Measurements from ENCODE around the gene PMM2. TPM values are rescaled to one million over a fixed set of nuclear protein-coding genes. Genes with fewer than 3 reads are reported as not detected.
"Not testable (repeated sequence)": the region's sequence is repeated elsewhere in the genome, so short reads cannot be mapped to it uniquely, and the experiment has no call there.

Gene PMM2
- total RNA-seq, 5 donors from 2014 or later (not counting 1 experiment from before 2014, with no cell fraction given): 33.8 to 46.6 (median 43.7) TPM

GRCh38 chr16:8837594-8837993 lies 40.0 kb downstream of the PMM2 start:
- H3K27ac ChIP-seq (ENCODE audit: low read length); H3K27me3 ChIP-seq (replicated peaks in 1 of 2; ENCODE audit: control insufficient read depth in 2 of 2, extremely low read depth in 1 of 2, insufficient read depth in 2 of 2, low read length in 1 of 2); H3K27ac Mint-ChIP-seq; H3K9me3 Mint-ChIP-seq; CTCF ChIA-PET; H3K4me3 ChIP-seq (ENCODE audit: control insufficient read depth in 1 of 2, extremely low read depth in 1 of 2, low read length in 1 of 2); ATAC-seq (replicated peaks in 1 of 4); DNase-seq; H3K9me3 ChIP-seq; H3K4me3 Mint-ChIP-seq; H3K36me3 ChIP-seq (ENCODE audit: control insufficient read depth in 2 of 2, extremely low read depth in 1 of 2, insufficient read depth in 1 of 2, low read length in 1 of 2); H3K36me3 Mint-ChIP-seq; POLR2A ChIA-PET; H3K4me1 ChIP-seq (ENCODE audit: control insufficient read depth in 1 of 2, extremely low read depth in 1 of 2, insufficient read depth in 2 of 2, low read length in 2 of 2); H3K27me3 Mint-ChIP-seq: not testable (repeated sequence)
- peaks cover 11 to 25% (median 16%) of the 10 kb centered on the region in 3 donors for H3K4me1 Mint-ChIP-seq
- WGBS (ENCODE audit: insufficient coverage): 95% methylated on average over 9 of the region's 15 CpGs

- ATAC-seq (replicated peaks in 1 of 4); H3K27ac ChIP-seq (ENCODE audit: low read length); H3K9me3 ChIP-seq; H3K4me1 ChIP-seq (ENCODE audit: control insufficient read depth in 1 of 2, extremely low read depth in 1 of 2, insufficient read depth in 2 of 2, low read length in 2 of 2); DNase-seq; H3K27me3 Mint-ChIP-seq; H3K4me3 Mint-ChIP-seq; H3K36me3 Mint-ChIP-seq; H3K4me3 ChIP-seq (ENCODE audit: control insufficient read depth in 1 of 2, extremely low read depth in 1 of 2, low read length in 1 of 2); H3K36me3 ChIP-seq (ENCODE audit: control insufficient read depth in 2 of 2, extremely low read depth in 1 of 2, insufficient read depth in 1 of 2, low read length in 1 of 2); H3K27me3 ChIP-seq (replicated peaks in 1 of 2; ENCODE audit: control insufficient read depth in 2 of 2, extremely low read depth in 1 of 2, insufficient read depth in 2 of 2, low read length in 1 of 2); H3K9me3 Mint-ChIP-seq; POLR2A ChIA-PET; CTCF ChIA-PET: not testable (repeated sequence)
- H3K4me1 Mint-ChIP-seq: peaks cover 4 to 24% (median 7%) of the 10 kb centered on the region in 3 donors
- H3K27ac Mint-ChIP-seq: peak overlapping the region in 1 of 2 donors; percentile 62
- 87% methylated on average over 3 of the region's 4 CpGs for WGBS (ENCODE audit: insufficient coverage)
Observed at GRCh38 chr16:8842016-8842415, 44.4 kb downstream of the PMM2 start.

GRCh38 chr16:8843296-8843695 lies 45.7 kb downstream of the PMM2 start:
- ATAC-seq (replicated peaks in 1 of 4); H3K9me3 ChIP-seq; H3K4me3 ChIP-seq (ENCODE audit: control insufficient read depth in 1 of 2, extremely low read depth in 1 of 2, low read length in 1 of 2); H3K9me3 Mint-ChIP-seq; H3K4me1 ChIP-seq (ENCODE audit: control insufficient read depth in 1 of 2, extremely low read depth in 1 of 2, insufficient read depth in 2 of 2, low read length in 2 of 2); H3K27me3 ChIP-seq (replicated peaks in 1 of 2; ENCODE audit: control insufficient read depth in 2 of 2, extremely low read depth in 1 of 2, insufficient read depth in 2 of 2, low read length in 1 of 2); H3K27ac Mint-ChIP-seq; POLR2A ChIA-PET; H3K4me3 Mint-ChIP-seq; H3K27ac ChIP-seq (ENCODE audit: low read length); CTCF ChIA-PET; H3K36me3 Mint-ChIP-seq; H3K36me3 ChIP-seq (ENCODE audit: control insufficient read depth in 2 of 2, extremely low read depth in 1 of 2, insufficient read depth in 1 of 2, low read length in 1 of 2); DNase-seq; H3K27me3 Mint-ChIP-seq: not testable (repeated sequence)
- WGBS (ENCODE audit: insufficient coverage): 97% methylated on average over 7 of the region's 12 CpGs
- H3K4me1 Mint-ChIP-seq: peaks cover 4 to 24% (median 7%) of the 10 kb centered on the region in 3 donors

- no peaks in the 10 kb centered on the region for H3K9me3 ChIP-seq
- ATAC-seq (replicated peaks in 1 of 4) (no peak), DNase-seq (no peak)
- whole genome bisulfite sequencing (ENCODE audit: insufficient coverage): 97% methylated on average over 4 of the region's 7 CpGs
- H3K9me3 Mint-ChIP-seq: no peaks in the 10 kb centered on the region
- no peak overlapping the region for H3K4me3 ChIP-seq (ENCODE audit: control insufficient read depth in 1 of 2, extremely low read depth in 1 of 2, low read length in 1 of 2)
- no peaks in the 10 kb centered on the region for H3K27me3 ChIP-seq (replicated peaks in 1 of 2; ENCODE audit: control insufficient read depth in 2 of 2, extremely low read depth in 1 of 2, insufficient read depth in 2 of 2, low read length in 1 of 2)
- no peak overlapping the region for H3K4me3 Mint-ChIP-seq
- POLR2A ChIA-PET: no interaction called here
- CTCF ChIA-PET: no interaction called here
- H3K4me1 Mint-ChIP-seq: peaks cover 16 to 37% (median 18%) of the 10 kb centered on the region in 3 donors
- H3K27me3 Mint-ChIP-seq: no peaks in the 10 kb centered on the region
- no peak overlapping the region for H3K27ac Mint-ChIP-seq
- peaks cover 9 to 27% of the 10 kb centered on the region in 2 donors for H3K36me3 ChIP-seq (ENCODE audit: control insufficient read depth in 2 of 2, extremely low read depth in 1 of 2, insufficient read depth in 1 of 2, low read length in 1 of 2)
- peaks cover 0 to 7% of the 10 kb centered on the region in 2 experiments for H3K4me1 ChIP-seq (ENCODE audit: control insufficient read depth in 1 of 2, extremely low read depth in 1 of 2, insufficient read depth in 2 of 2, low read length in 2 of 2)
- peaks cover 12% of the 10 kb centered on the region for H3K36me3 Mint-ChIP-seq
- no peak overlapping the region for H3K27ac ChIP-seq (ENCODE audit: low read length)
Observed at GRCh38 chr16:8845699-8846298, 48.2 kb downstream of the PMM2 start.

- Histone ChIP-seq H3K27me3 (replicated peaks in 1 of 2; ENCODE audit: control insufficient read depth in 2 of 2, extremely low read depth in 1 of 2, insufficient read depth in 2 of 2, low read length in 1 of 2) (no peaks in the 10 kb centered on the region), H3K4me1 (ENCODE audit: control insufficient read depth in 1 of 2, extremely low read depth in 1 of 2, insufficient read depth in 2 of 2, low read length in 2 of 2) (peaks cover 0 to 7% of the 10 kb centered on the region in 2 experiments), H3K9me3 (no peaks in the 10 kb centered on the region), H3K27ac (ENCODE audit: low read length) (no peak overlapping the region), H3K36me3 (ENCODE audit: control insufficient read depth in 2 of 2, extremely low read depth in 1 of 2, insufficient read depth in 1 of 2, low read length in 1 of 2) (peaks cover 9 to 29% of the 10 kb centered on the region in 2 donors), H3K4me3 (ENCODE audit: control insufficient read depth in 1 of 2, extremely low read depth in 1 of 2, low read length in 1 of 2) (no peak overlapping the region)
- ChIA-PET CTCF (no interaction called here), POLR2A (no interaction called here)
- no peak overlapping the region for H3K4me3 Mint-ChIP-seq
- peaks cover 19 to 39% (median 20%) of the 10 kb centered on the region in 3 donors for H3K4me1 Mint-ChIP-seq
- H3K27ac Mint-ChIP-seq: no peak overlapping the region
- 89% methylated on average over 8 of the region's 10 CpGs for WGBS (ENCODE audit: insufficient coverage)
- H3K9me3 Mint-ChIP-seq: no peaks in the 10 kb centered on the region
- no peak for ATAC-seq (replicated peaks in 1 of 4)
- peaks cover 15% of the 10 kb centered on the region for H3K36me3 Mint-ChIP-seq
- H3K27me3 Mint-ChIP-seq: no peaks in the 10 kb centered on the region
- no peak for DNase-seq
Observed at GRCh38 chr16:8846401-8846932, 48.8 kb downstream of the PMM2 start.

- Histone ChIP-seq H3K4me1 (ENCODE audit: control insufficient read depth in 1 of 2, extremely low read depth in 1 of 2, insufficient read depth in 2 of 2, low read length in 2 of 2) (peaks cover 0 to 7% of the 10 kb centered on the region in 2 experiments), H3K27ac (ENCODE audit: low read length) (no peak overlapping the region), H3K9me3 (no peaks in the 10 kb centered on the region), H3K4me3 (ENCODE audit: control insufficient read depth in 1 of 2, extremely low read depth in 1 of 2, low read length in 1 of 2) (no peak overlapping the region), H3K36me3 (ENCODE audit: control insufficient read depth in 2 of 2, extremely low read depth in 1 of 2, insufficient read depth in 1 of 2, low read length in 1 of 2) (peaks cover 9 to 31% of the 10 kb centered on the region in 2 donors), H3K27me3 (replicated peaks in 1 of 2; ENCODE audit: control insufficient read depth in 2 of 2, extremely low read depth in 1 of 2, insufficient read depth in 2 of 2, low read length in 1 of 2) (no peaks in the 10 kb centered on the region)
- Mint-ChIP-seq H3K27ac (no peak overlapping the region), H3K4me1 (peaks cover 18 to 35% (median 21%) of the 10 kb centered on the region in 3 donors), H3K27me3 (no peaks in the 10 kb centered on the region), H3K4me3 (no peak overlapping the region), H3K9me3 (no peaks in the 10 kb centered on the region), H3K36me3 (peaks cover 18% of the 10 kb centered on the region)
- POLR2A ChIA-PET: no interaction called here
- WGBS (ENCODE audit: insufficient coverage): 96% methylated on average over 5 of the region's 13 CpGs
- CTCF ChIA-PET: no interaction called here
- DNase-seq (no peak), ATAC-seq (replicated peaks in 1 of 4) (no peak)
Observed at GRCh38 chr16:8847145-8847544, 49.5 kb downstream of the PMM2 start.
